ENCODE measurements around the gene SEC24D. TPM values are rescaled to one million over a fixed set of nuclear protein-coding genes. Genes with fewer than 3 reads are reported as not detected.

SEC24D gene
- total and polyA plus RNA-seq, 2 of the 8 experiments (the other 6 are each of a cell fraction or from before 2014, with no cell fraction given), result 28.9 to 91.6 TPM

- Histone ChIP-seq H4K5ac (ENCODE audit: insufficient read length, low read depth, low read length) (no peak overlapping the region), H3K36me3 (ENCODE audit: control insufficient read depth in 2 of 4, insufficient read depth in 4 of 4, low read length in 3 of 4) (peaks cover 4 to 37% (median 18%) of the 10 kb centered on the region in 4 experiments), H3K27me3 (replicated peaks in 1 of 4; ENCODE audit: control insufficient read depth in 3 of 4, extremely low read depth in 1 of 4, insufficient read depth in 3 of 4, low read length in 3 of 4) (no peaks in the 10 kb centered on the region), H3K4ac (replicated peaks; ENCODE audit: insufficient read length, low read depth, low read length) (no peak overlapping the region), H3K9ac (replicated peaks in 1 of 4; ENCODE audit: extremely low read depth in 1 of 4, low read depth in 3 of 4, low read length in 3 of 4) (no peak overlapping the region), H3K4me1 (replicated peaks in 1 of 4; ENCODE audit: control insufficient read depth in 3 of 4, insufficient read depth in 4 of 4, low read length in 3 of 4) (no peaks in the 10 kb centered on the region), H3K14ac (ENCODE audit: insufficient read length) (no peak overlapping the region), H3K9me3 (ENCODE audit: insufficient read depth in 2 of 2, low read depth in 1 of 2, low read length in 1 of 2) (no peaks in the 10 kb centered on the region), H3K4me2 (ENCODE audit: insufficient read depth in 1 of 2, low read depth in 2 of 2, low read length in 2 of 2) (no peak overlapping the region), H2BK15ac (ENCODE audit: low read length) (no peak overlapping the region), H4K91ac (replicated peaks; ENCODE audit: insufficient read length, low read length) (no peak overlapping the region), H3K79me1 (ENCODE audit: low read depth, low read length) (no peaks in the 10 kb centered on the region), H3K23ac (ENCODE audit: insufficient read length) (no peak overlapping the region), H3K56ac (replicated peaks; ENCODE audit: insufficient read length, low read depth, low read length) (no peak overlapping the region), H3K27ac (ENCODE audit: low read depth, low read length) (no peak overlapping the region), H2AK5ac (ENCODE audit: low read depth, low read length) (no peak overlapping the region), H3K79me2 (ENCODE audit: control insufficient read depth in 1 of 2, insufficient read depth in 2 of 2, low read length in 2 of 2) (no peaks in the 10 kb centered on the region), H3K4me3 (ENCODE audit: extremely low read depth in 1 of 4, insufficient read depth in 2 of 4, low read depth in 3 of 4, low read length in 4 of 4) (no peak overlapping the region), H2BK120ac (replicated peaks; ENCODE audit: low read depth, low read length) (no peak overlapping the region), H2BK12ac (ENCODE audit: low read depth, low read length) (no peak overlapping the region), H3K23me2 (ENCODE audit: low read depth, low read length) (no peaks in the 10 kb centered on the region), H4K8ac (ENCODE audit: extremely low read depth, insufficient read depth, low read length) (no peak overlapping the region), H2AFZ (ENCODE audit: low read length) (no peak overlapping the region), H3K18ac (ENCODE audit: extremely low read depth, low read length) (no peak overlapping the region), H2BK20ac (ENCODE audit: low read length) (no peak overlapping the region), H2BK5ac (ENCODE audit: low read depth, low read length) (no peak overlapping the region), H4K20me1 (replicated peaks in 1 of 2; ENCODE audit: control insufficient read depth in 1 of 2, insufficient read depth in 2 of 2, low read length in 2 of 2) (no peaks in the 10 kb centered on the region)
- 95% methylated on average over 5 of the region's 5 CpGs; no CpG with 5 or more reads in 1 of the 2 experiments for WGBS, 2 experiments (ENCODE audit: extremely low coverage in 1 of 2, insufficient coverage in 1 of 2, insufficient read length in 1 of 2, insufficient replicate concordance in 2 of 2, low coverage in 1 of 2, low lambda C conversion rate in 2 of 2, missing lambda C conversion rate in 1 of 2)
- ChIA-PET POLR2A (ENCODE audit: partially characterized antibody) (interaction anchor here (0.9 kb wide), 1 partner anchor 43 kb away, joined by 3 read pairs; no protein-coding TSS in a partner anchor), CTCF (ENCODE audit: partially characterized antibody) (interaction anchor here (1.4 kb wide), 1 partner anchor 10 kb away, joined by 4 read pairs; no protein-coding TSS in a partner anchor)
- DNase-seq (ENCODE audit: low read depth in 1 of 2, low spot score in 2 of 2), result no peak
- FAIRE-seq, result no peak
- TF ChIP-seq TAF7 (optimal IDR thresholded peaks at IDR 0.05; ENCODE audit: borderline replicate concordance, low read depth, low read length) (no peak), USF2 (IDR thresholded peaks at IDR 0.05; ENCODE audit: low read length) (no peak), BACH1 (IDR thresholded peaks at IDR 0.05; ENCODE audit: low read length) (no peak)
Observed at GRCh38 chr4:118749347-118749988, 86.5 kb downstream of the SEC24D start.
